NCI-H446 (cell line): ENCODE measurements around the gene ZNF609.

Experiments
- DNase-seq, 2 experiments: peaks; one replicate each; lab custom pipeline; 2025; lab: John Stamatoyannopoulos, UW

Gene ZNF609

DNA sequence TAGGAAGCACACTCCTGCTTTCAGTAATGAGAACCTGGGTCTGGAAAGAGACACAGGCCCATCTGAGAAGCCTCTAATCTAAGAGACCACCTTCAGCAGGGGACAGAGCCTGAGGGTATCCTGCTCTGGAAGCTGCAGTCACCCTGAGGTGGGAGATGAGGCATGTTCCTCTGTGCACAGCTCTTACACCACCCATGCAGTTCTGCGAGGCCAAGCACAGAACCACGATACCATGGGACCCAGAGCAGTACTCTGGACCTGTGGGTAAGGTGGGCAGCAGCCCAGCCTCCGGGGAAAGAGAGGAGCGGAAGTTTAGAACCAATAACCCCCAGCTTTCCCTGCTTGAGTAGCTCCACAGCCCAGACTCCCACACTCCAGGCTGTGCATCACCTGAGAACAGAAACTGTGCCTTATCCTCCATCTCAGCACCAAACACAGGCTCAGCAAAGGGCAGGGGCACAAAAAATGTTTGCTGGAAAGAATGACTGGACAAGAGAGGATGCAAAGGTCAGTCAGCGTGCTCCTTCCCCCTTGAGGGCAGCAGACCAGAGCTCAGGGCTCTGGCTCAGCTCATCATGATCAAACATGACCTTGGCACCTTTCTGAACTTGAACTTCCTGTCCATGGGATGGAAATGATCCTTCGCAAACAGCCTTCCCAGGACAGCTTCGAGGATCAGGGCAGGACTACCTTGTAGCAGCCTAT lies 271.9 kb downstream of the ZNF609 start:
- DNase-seq: no peak
